HUES64 (cell line): ENCODE measurements around the gene C12orf76. TPM values are rescaled to one million over a fixed set of nuclear protein-coding genes. Genes with fewer than 3 reads are reported as not detected.
"Not testable (repeated sequence)": the region's sequence is repeated elsewhere in the genome, so short reads cannot be mapped to it uniquely, and the experiment has no call there.

Experiments used
- H3K27ac ChIP-seq: 2 replicates; pipeline ENCODE4 v1.7.0; 2013; ENCODE audit warnings: low read depth, low read length, inconsistent platforms
- H3K27me3 ChIP-seq: 2 replicates; pipeline ENCODE4 v1.6.1; 2013; ENCODE audit warnings: mild to moderate bottlenecking, low read length; ENCODE audit not compliant: insufficient read depth
- H3K36me3 ChIP-seq: 2 replicates; pipeline ENCODE4 v1.6.1; 2013; ENCODE audit warnings: mild to moderate bottlenecking, low read length; ENCODE audit not compliant: insufficient read depth
- H3K4me1 ChIP-seq: 2 replicates; pipeline ENCODE4 v1.6.1; 2013; ENCODE audit warnings: mild to moderate bottlenecking, low read length, moderate library complexity; ENCODE audit not compliant: insufficient read depth
- H3K4me3 ChIP-seq: 2 replicates; pipeline ENCODE4 v1.5.1; 2013; ENCODE audit warnings: mild to moderate bottlenecking, low read length, moderate library complexity
- H3K9ac ChIP-seq: 2 replicates; pipeline ENCODE4 v1.6.1; 2013; ENCODE audit warnings: mild to moderate bottlenecking, low read depth, low read length
- H3K9me3 ChIP-seq: 2 replicates; pipeline ENCODE4 v1.6.1; 2013; ENCODE audit warnings: low read depth, low read length; ENCODE audit not compliant: insufficient read depth
- WGBS: fragments of 150-250, 120-280 bp; methylation state at CpG from one replicate; pipeline ENCODE4 v1.1.7; 2013; ENCODE audit warnings: missing lambda C conversion rate; 5-methylcytosine and 5-hydroxymethylcytosine counted together
- polyA plus RNA-seq, 2 experiments: library from polyadenylated mRNA; stranded (reverse); fragments of 50-300 nt; gene quantifications; one replicate each; pipeline ENCODE4 v1.2.3, GENCODE V29; 2013

C12orf76 gene, protein sequence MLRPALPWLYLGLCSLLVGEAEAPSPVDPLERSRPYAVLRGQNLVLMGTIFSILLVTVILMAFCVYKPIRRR
- 7.1 TPM for polyA plus RNA-seq (2013, experiment 1 of 2)
- 12.6 TPM for polyA plus RNA-seq (2013, experiment 2 of 2)

DNA sequence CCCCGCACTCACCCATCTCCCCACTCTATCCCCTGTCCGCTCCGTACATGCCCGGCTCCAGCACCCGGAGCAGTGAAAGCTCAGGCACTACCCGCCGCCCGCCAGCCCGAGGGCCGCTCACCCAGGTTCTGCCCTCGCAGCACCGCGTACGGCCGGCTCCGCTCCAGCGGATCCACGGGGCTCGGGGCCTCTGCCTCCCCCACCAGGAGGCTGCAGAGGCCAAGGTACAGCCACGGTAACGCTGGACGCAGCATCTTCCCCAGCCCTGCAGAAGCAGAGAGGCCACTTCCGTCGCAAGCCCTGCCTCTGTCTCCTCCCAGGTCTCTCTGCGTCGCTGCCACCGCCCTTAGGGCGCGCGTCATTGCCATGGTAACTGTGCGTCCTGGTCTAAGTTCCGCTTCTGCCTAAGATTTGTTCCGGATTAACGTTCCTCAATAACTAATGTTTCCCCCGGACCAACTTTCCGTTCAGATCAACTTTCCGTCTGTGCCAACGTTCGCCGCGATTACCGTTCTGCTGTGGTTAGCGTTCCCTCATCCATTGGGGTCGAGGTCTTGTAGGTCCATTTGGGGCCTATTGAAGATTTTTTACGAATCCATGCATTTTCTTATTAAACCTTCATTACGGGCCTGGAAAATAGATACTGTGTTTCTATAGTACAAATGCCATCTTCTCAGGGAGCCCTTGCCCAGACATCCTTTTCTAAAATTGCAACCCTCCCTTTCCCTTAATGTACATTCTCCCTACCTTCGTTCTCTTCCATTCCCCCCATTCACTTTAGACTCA, at the start of gene C12orf76:
C12orf76 (minus strand) TSS at position 281 of the 786 bp plus-strand sequence; CDS start at position 254, 27 bp downstream.
- Histone ChIP-seq H3K4me3 (peak within 1 kb of the TSS; percentile 81), H3K36me3 (0 out of 2 replicates have a peak, but pooled peaks cover 3% of the 10 kb centered on the region), H3K27ac (peak within 1 kb of the TSS; percentile 2; the same call in 1 of the 2 replicates), H3K4me1 (no peaks in the 10 kb centered on the region), H3K9me3 (no peaks in the 10 kb centered on the region), H3K9ac (peak within 1 kb of the TSS; percentile 60), H3K27me3 (no peaks in the 10 kb centered on the region)
- 3% methylated on average over 47 of the region's 47 CpGs for WGBS

DNA sequence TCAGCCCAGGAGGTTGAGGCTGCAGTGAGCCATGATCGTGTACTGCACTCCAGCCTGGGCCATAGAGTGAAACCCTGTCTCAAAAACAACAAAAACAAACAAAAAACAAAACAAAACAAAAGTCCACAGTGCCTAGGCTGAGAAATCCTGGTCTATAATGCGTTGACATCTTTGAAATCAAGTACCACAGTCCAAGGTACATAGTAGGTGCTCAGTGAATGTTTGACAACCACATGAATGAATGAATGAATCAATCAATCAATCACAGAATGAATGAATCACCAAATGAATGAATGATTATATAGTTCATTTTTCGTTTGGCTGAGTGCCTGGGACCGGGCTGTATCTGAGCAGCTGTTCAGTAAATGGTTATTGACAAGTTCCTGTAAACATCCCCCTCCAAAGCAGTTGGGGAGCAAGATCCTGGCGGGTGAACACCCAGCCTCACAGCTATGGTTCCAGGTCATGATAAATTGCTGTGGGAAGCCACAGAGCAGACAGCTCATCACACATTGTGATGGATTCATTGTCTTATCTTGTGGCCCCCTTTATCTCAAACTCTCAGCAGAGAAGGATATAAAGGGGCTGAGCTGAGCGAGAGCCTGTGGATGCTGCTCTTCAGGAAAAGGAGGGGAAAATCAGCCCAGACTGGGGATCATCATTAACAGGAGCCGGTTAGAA, 45.4 kb upstream of the C12orf76 start:
- H3K27ac ChIP-seq = no peak overlapping the region
- H3K36me3 ChIP-seq = no peaks in the 10 kb centered on the region
- H3K27me3 ChIP-seq = peaks cover 3% of the 10 kb centered on the region; the same call in 1 of the 2 replicates
- H3K9ac ChIP-seq = no peak overlapping the region
- 76% methylated on average over 6 of the region's 7 CpGs for WGBS
- no peaks in the 10 kb centered on the region for H3K4me1 ChIP-seq
- H3K4me3 ChIP-seq = no peak overlapping the region
- H3K9me3 ChIP-seq = no peaks in the 10 kb centered on the region

DNA sequence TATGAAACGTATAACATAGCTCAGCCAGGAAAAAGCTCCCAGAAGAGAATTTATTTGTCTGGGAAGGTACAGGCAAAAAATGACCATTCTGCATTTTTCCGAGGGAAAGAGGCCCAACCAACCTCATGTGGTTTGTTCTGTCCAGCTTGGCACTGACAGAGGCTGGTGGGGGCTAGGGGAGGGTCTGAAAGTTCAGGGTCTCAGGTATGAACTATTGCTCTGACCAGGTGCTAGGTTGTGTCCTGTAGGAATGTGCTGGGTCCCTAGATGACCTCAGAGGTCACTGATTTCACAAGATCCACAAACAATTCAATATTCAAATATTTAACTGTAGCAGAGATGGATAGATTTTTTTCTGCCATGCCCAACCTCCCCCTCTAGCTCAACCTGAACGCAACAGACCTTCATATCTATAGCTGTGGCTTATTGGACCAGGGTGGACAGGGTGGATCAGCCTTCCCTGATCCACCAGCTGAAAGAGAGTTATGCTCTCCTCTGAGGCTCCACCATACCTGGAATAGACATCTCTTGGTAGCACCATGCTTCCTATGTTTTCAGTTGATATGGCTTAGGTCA, 42.9 kb upstream of the C12orf76 start:
- no peak overlapping the region for H3K9ac ChIP-seq
- 92% methylated on average over 3 of the region's 3 CpGs for WGBS
- no peak overlapping the region for H3K27ac ChIP-seq
- H3K9me3 ChIP-seq = no peaks in the 10 kb centered on the region
- peaks cover 3% of the 10 kb centered on the region; the same call in 1 of the 2 replicates for H3K27me3 ChIP-seq
- H3K36me3 ChIP-seq = no peaks in the 10 kb centered on the region
- no peaks in the 10 kb centered on the region for H3K4me1 ChIP-seq
- H3K4me3 ChIP-seq = no peak overlapping the region

DNA sequence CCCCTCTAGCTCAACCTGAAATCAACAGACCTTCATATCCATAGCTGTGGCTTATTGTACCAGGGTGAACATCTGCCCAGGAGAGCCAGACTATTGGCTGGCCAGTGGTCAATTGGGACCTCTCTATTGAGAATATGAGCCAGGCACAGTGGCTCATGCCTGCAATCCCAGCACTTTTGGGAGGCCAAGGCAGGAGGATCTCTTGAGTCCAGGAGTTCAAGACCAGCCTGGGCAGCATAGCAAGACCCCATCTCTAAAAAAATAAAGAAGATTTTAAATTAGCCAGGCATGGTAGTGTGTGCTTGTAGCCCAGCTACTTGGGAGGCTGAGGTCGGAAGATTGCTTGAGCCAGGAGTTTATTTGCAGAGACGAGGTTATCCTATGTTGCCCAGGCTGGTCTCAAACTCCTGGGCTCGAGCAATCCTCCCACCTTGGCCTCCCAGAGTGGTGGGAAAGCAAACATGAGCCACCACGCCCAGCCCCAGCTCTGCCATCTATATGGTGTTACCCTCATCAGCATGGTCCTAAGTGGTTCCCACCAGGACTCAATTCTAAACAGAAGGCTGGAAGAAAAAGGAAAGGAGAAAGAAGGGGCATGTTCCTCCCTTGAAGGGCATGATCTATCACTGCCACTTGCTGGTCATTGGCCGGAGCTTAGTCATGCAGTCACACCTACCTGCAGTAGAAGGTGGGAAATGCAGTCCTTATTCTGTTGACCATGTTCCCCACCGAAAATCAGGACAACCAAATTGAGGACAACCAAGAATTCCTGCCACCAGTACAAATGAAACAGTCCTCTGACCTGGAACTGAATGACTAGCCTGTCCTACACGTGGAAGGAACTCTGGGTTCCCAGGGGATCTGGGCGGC, 42.2 kb upstream of the C12orf76 start:
- H3K27me3 ChIP-seq = peaks cover 3% of the 10 kb centered on the region; the same call in 1 of the 2 replicates
- H3K27ac ChIP-seq = no peak overlapping the region
- no peak overlapping the region for H3K9ac ChIP-seq
- no peaks in the 10 kb centered on the region for H3K4me1 ChIP-seq
- no peaks in the 10 kb centered on the region for H3K9me3 ChIP-seq
- H3K4me3 ChIP-seq = no peak overlapping the region
- no peaks in the 10 kb centered on the region for H3K36me3 ChIP-seq
- WGBS = 83% methylated on average over 8 of the region's 8 CpGs

DNA sequence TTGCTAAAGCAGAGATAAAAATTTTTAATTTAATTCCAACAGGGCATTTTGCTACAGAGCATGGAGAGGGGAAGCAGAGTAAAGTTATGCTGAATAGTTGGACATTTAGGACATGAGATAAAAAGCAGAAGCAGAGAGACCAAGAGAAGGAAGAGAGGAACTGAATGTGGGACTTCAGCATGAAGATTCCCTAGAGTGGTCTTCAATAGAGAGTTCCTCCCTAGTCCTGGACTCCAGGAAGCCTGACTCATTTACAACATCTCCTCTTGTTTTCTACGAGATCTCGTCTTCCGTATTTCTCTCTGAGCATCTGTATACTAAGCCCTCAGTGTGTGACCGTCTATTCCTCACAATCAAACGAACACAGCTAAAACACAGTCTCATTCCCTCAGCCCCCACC, 40.6 kb upstream of the C12orf76 start:
- Histone ChIP-seq H3K27ac (no peak overlapping the region), H3K9me3 (no peaks in the 10 kb centered on the region), H3K4me1 (no peaks in the 10 kb centered on the region), H3K36me3 (no peaks in the 10 kb centered on the region), H3K27me3 (peaks cover 3% of the 10 kb centered on the region; the same call in 1 of the 2 replicates), H3K9ac (no peak overlapping the region), H3K4me3 (no peak overlapping the region)
- 92% methylated on average over 5 of the region's 5 CpGs for WGBS

DNA sequence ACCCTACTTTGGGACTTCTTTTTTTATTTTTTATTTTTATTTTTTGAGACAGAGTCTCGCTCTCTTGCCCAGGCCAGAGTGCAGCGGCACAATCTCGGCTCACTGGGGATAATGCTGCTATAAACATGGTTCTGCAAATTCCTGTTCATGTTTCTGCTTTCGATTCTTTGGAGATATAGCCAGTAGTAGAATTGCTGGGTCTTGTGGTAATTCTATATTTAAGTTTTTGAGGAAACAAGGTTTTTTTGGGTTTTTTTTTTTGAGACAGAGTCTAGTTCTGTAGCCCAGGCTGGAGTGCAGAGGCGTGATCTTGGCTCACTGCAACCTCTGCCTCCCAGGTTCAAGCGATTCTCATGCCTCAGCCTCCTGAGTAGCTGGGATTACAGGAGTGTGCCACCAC, 39.9 kb upstream of the C12orf76 start:
- H3K9me3 ChIP-seq, H3K36me3 ChIP-seq, H3K4me1 ChIP-seq, H3K27ac ChIP-seq, H3K9ac ChIP-seq, H3K4me3 ChIP-seq, H3K27me3 ChIP-seq: not testable (repeated sequence)
- WGBS = 92% methylated on average over 6 of the region's 6 CpGs

DNA sequence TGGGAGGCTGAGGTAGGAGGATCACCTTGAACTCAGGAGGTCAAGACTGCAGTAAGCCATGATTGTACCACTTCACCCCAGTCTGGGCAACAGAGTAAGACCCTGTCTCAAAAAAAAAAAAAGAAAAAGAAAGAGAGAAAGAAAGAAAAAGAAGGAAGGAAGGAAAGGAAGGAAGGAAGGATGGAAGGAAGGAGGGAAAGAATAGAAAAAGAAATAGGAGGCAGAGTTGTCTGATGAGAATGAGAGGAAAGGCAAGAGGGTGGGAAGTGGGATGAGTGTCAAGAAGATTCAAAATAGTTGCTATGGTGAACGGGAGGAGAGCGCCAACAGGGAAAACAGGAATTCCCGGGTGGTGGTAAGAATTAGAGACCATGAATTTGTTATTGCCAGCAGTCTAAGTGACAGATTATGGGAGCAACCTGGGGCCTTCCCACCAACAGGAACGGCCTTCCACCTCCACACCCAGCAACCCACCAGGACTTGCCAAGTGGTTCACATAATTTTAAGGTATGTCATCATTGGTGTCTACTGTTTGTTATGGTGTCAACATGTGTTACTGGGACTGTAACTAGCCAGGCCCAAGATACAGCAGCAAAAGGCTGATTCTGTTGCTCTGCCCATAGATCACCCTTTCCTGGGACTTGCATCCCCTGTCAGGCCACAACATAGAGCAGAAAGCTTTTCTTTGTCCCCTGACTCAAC, 36.1 kb upstream of the C12orf76 start:
- WGBS = 94% methylated on average over 3 of the region's 4 CpGs

DNA sequence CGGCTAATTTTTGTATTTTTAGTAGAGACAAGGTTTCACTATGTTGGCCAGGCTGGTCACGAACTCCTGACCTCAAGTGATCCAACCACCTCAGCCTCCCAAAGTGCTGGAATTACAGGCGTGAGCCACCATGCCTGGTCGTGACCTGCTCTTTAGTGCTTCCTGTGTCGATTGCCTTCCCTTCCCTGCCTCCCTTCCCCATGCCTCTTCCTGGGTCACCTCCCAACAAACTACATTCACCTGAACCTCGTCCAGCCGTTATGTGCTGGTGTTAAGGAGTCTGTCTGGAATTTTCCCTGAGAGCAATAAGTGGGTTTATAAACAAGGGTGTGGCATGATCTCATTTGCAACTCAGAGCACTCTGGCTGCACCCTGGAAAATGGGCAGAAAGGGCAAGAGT, 32.1 kb upstream of the C12orf76 start:
- H3K27ac ChIP-seq = no peak overlapping the region
- H3K4me3 ChIP-seq = no peak overlapping the region
- no peaks in the 10 kb centered on the region for H3K36me3 ChIP-seq
- H3K9ac ChIP-seq = no peak overlapping the region
- H3K4me1 ChIP-seq = no peaks in the 10 kb centered on the region
- H3K27me3 ChIP-seq = no peaks in the 10 kb centered on the region
- no peaks in the 10 kb centered on the region for H3K9me3 ChIP-seq
- WGBS = 91% methylated on average over 7 of the region's 7 CpGs

More for the DNA sequence above, 36.1 kb upstream of the C12orf76 start:
- Histone ChIP-seq H3K9me3 (no peaks in the 10 kb centered on the region), H3K9ac (no peak overlapping the region), H3K4me1 (no peaks in the 10 kb centered on the region), H3K36me3 (no peaks in the 10 kb centered on the region), H3K27me3 (no peaks in the 10 kb centered on the region), H3K4me3 (no peak overlapping the region), H3K27ac (no peak overlapping the region)

DNA sequence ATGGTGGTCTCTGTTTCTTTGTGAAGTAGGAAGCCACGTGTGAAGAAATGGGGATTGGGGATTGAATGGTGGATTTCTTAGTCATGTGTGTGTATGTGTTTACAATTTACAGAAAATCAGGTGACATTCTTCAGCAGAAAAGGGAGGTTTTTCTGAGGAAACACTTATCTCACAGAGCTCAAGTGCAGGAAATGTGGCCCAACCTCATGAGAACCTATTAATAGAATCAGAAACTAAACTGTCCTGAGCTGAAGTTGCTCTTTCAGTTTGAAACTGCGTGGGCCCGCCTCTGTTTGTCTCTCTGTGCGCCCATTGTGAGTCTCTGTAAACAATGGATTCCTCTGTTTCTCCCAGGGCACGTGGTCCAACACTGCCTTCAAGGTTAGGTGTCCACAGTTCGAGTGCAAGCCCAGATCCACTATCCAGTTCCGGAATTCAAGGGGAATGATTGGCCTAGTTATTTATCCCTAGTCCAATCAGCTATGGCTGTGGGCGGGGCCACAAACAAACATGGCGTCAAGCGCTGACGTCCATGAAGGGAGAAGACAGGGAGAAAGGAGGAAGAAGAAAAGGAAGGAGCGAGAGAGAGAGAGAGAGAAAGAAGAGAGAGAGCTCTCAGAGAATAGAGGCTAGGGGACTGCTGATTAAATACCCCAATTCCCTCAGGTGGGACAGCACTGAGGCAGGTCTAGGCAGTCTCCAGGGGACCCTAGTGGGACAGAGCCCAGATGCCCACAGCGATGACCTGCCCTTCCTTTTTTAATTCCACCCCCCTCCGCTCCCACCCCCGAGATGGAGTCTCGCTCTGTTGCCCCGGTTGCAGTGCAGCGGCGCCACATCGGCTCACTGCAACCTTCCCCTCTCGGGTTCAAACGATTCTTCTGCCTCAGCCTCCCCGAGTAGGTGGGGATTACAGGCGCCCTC, 31.4 kb upstream of the C12orf76 start:
- Histone ChIP-seq H3K9ac (no peak overlapping the region), H3K4me3 (no peak overlapping the region), H3K4me1 (no peaks in the 10 kb centered on the region), H3K9me3 (no peaks in the 10 kb centered on the region), H3K27me3 (no peaks in the 10 kb centered on the region), H3K27ac (no peak overlapping the region), H3K36me3 (no peaks in the 10 kb centered on the region)
- 94% methylated on average over 24 of the region's 24 CpGs for WGBS
